Stimulated activated CD8-positive, alpha-beta memory T cell treated with anti-CD3 and anti-CD28 coated beads, Interleukin-4, amount 100 ng/mL, for 1 hour (primary cell): ENCODE data around the gene MFSD11.
A peak's percentile ranks its signal among the peaks of the same experiment; 100 is the strongest.
"Not testable (repeated sequence)": the region's sequence is repeated elsewhere in the genome, so short reads cannot be mapped to it uniquely, and the experiment has no call there.

Experiments used
- DNase-seq, 2 donors: peaks; one replicate each; pipeline ENCODE4 v3.0.0-alpha.2; 2020; ENCODE audit warnings: low read depth in 2 of 2, low spot score in 1 of 2

The MFSD11 gene

DNA sequence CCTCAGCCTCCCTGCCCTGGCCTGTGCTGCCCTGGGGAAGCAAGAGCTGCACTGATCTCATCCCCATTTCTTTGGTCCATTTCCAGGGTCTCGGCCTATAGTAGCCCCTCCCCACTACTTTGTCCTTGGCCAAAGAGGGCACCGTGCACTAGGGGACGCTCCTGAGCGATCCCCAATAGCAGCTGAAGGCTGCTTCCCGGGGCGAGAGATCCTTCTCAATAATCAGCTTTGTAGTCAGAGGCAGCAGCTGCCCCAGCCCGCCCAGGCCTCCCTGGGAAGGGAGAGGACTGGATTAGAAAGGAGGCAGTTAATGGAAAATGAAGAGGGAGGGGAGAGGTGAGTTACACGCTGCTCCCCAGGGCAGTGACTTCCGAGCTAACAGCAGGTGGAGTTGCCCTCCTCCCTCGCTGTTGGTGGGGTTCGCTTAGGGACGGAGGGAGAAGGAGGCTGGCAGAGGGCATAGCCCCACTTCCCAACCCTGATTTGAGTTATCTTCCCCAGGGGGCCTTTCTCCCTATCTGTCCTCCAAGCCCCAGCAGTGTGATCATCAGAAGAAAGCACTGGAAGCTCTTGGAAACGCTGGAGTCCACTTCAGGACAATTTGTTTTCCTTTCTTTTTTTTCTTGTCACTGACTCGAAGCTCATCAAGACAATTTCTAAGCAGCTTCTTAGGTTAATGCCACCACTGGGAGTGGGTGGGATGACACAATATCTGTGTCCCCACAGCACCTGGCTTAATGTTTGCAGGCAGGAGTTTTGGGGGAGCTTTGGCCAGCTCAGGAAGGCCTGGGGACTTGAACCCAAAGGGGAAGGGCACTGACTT is 29.7 kb upstream of the MFSD11 start:
- no peak for DNase-seq

DNA sequence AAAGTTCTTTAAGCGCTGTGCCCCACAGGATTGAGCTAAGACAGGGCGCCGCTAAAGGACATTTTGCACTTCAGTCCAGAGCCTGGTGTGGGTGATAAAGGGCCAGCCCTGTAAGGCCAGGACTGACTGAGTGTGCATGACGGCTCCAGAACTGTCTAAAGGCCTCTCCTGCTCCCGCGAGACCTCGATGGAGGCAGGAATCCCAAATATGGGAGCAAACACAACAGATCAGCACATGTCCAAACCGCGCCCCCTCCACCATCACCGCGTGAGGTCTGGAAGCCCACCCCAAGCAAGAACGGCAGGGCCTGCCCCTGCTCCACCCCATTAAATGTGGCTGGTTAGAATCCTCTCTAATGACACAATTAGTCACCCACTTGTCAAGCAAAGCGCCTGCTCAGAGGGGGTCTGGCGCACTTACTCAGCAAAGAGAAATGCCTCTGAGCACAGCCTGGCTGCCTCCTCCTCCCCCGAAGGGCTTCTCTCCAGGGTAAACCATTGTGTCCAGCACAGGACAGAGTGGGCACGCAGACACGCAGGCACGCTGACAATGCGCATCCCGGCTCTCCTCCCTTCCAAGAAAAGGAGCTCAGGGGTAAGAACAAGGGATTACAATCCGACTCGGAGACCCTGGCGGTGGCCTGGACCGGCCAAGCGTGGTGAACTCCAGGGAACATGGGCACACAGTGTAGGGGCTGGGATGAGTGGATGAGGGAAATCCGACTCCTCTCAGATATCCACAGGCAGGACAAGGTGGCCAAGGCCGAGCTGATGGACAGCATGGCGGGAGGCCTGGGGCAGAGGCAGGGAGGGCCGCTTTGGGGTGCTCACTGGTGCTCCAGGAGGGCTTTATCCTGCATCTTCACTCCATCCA is 28.6 kb upstream of the MFSD11 start:
- DNase-seq = no peak

DNA sequence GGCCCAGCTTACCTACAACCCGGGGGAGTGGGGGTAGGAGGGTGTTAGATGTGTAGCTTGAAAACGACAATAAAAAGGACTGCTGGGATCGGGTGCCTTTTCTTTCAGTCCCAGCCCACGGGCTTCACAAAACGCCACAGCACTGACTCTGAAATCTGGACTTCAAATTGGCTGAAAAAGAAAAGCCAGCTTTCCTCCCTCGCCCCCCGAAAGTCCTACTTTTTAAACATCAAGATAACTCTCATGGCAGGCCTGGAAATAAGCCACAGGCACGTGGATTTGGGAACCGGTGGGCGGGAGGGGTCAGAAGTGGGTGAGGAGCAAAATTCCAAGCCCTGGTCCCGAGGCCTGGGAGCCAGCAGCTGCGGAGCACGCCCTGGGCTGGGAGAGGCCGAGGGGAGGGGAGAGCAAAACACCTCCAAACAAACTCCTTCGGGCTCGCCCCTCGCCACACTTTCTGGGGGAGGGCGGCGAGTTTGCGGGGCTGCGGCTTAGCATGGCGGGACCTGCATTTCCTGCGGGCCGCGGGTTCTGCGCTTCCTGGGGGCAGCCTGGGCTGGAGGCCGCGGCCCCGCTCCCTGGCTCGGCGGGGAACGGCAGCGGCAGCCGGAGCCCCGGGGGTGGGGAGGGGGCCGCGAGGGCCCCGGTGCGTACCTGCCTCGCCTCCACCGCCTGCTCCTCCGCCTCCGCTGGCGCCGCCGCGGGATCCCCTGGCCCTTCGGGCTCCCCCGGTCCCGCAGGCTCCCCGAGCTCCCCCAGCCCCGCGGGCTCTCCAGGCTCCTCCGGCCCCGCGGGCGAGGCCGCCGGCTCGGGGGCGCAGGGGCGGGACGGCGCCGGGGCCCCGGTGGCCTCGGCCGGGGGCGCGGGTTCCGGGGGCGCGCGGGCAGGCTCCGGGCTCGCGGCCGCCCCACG is 27.7 kb upstream of the MFSD11 start:
- DNase-seq = not testable (repeated sequence)

DNA sequence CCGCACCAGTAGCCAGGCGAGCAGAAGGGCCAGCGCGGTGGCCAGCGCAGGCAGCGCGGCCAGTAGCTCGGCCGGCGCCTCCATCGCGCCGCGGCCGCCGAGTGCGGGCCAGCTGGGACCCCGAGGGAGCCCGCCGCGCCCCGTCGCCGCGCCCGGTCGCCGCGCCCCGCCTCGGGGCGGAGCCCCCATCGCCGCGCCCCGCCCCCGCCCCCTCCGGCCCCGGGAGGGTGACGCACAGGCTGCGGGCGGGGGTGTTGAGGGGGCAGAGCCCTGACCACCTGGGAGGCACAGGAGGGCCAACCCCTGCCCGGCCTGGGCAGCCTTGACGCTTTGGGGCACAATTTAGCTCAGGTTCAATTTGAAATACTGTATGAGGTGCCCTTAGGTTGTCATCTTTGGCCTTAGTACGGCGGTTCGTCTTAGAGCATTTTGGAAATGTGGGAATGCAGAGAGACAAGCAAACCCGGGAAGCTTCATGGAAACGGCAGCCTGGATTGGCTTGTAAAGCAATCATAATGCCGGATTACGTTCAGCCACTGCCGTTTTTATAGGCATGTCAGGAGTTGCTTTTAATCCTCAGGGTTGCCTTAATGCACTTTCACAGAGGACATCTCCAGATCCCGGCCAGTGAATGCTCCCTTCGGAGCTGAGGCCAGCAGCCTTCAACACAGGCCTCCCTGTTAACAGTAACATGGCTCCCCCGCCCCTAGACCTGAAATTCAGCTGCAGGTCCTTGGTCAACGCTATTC is 26.9 kb upstream of the MFSD11 start, which contains the start of gene MXRA7:
Gene MXRA7 (minus strand): TSS at position 103 of the 749 bp plus-strand sequence. CDS start 19 bp downstream, at position 84.
- DNase-seq = peak in 1 of 2 donors; percentile 21

DNA sequence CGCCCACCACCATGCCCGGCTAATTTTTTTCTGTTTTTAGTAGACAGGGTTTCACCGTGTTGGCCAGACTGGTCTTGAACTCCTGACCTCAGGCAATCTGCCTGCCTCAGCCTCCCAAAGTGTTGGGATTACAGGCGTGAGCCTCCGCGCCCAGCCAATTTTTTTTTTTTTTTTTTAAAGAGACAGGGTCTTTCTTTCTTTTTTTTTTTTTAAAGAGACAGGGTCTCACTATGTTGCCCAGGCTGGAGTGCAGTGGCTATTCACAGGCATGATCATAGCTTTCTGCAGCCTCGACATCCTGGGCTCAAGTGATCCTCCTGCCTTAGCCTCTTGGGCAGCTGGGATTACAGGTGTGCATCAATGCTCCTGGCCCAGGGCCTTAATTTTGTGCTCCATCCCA is 25.6 kb upstream of the MFSD11 start:
- not testable (repeated sequence) for DNase-seq

DNA sequence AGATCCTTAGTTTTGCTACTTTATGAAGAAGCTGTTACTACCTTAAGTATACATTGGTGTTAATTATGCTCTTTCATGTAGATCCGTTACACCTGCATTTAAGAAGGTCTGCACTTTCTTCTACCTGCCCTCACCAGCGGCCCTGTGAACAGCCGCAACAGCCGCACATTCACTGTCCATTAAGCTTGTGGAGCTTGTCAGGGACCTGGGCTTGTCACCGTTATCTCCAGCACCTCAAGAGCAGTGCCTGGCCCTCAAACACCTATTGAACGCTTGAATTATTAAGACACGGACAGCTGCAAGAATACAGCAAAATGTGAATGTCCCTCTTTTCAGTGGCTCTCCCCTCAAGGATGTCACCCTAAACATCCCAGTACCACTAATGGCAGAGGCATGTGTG is 24.2 kb upstream of the MFSD11 start:
- DNase-seq = no peak

DNA sequence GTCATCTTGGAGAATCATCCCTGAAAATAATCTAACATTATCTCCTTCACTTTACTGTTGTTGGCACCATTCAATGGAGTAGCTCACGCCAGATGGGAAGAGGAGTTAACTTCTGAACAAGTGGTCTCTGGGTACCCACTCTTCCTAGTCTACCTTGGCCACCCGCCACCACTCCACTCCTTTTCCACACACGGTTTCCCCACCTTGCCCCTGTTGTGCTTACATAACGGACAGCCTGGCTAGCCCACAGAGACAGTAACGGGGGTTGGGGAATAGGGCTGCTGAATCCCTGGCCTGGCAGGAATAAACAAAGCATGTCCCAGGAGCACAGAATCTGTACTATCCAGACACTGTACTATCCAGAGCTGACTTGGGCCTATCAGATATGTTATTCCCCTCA is 23.6 kb upstream of the MFSD11 start:
- DNase-seq = no peak

DNA sequence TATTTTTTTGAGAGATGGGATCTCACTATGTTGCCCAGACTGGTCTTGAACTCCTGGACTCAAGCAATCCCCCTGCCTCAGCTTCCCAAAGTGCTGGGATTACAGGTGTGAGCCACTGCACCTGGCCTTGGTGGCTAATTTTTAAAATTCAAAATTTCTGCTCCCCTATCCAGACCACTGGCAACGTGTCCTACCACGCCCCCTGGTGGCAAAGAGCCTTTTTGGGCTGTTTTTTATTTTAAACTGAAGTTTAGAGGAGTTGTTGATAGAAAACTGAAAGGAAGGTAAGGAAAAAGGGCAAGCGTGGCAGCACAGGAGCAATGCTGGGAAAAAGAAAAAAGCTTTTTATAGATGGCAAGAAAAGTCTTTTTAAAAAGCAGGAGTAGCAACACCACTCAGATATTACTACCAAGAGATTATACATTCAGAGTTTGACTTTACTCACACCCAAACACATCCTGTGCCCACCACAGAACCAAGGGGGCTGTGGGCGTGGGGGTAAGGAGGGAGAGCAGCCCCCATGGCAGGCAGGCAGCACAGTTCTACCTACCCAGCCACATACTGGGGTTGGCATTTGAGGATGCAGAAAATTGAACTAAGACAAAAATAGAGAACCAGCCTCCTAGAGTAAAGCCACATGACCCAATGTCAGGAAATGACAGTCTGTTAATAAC is 23.0 kb upstream of the MFSD11 start:
- DNase-seq = peak; percentile 66 to 79

DNA sequence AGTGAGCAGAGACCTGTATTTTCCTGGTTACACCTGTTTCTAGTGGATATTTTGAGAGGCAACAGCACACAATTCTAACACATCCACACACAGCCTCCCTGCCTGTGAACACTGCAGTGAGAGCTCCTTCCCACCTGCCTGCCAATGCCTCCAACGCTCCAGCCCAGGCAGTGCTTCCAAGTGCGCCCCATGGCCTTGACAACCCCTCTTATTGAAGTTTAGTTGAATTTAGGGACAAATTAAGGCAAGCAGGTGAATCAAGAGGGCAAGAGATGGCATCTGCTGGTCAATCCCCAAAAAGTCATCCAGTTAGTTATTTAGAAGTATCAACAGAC is 22.5 kb upstream of the MFSD11 start:
- no peak for DNase-seq

DNA sequence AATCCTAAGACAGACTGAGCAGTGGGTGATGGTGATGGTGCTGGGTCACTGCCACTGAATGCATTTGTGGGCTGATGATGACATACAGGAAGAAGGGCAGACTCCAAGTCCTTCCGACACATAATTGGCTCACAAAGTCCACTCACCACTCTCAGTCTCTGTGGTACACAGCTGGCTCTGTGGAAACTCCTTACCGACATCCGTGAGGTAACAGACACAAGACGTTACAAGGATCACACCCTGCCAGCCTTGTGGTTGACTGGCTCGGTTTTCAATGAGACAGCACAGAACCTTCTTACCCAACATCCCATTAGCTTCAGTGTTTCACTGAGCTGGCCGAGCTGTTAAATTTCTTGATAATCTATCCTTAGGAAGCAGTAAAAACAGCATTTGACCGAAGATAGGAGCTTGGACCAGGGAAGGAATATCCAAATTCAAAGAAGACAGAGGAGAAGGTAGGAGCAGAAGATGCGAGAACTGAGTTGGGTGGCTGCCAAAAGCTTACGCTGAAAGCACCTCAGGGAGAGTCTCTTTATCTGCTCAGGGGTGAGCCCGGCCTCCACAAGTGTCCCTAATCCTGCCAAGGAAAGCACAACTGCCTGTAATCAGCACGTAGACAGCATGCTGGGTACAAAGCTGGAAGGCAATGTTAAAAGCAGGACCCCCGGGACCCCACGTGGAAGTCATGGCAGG is 21.6 kb upstream of the MFSD11 start:
- DNase-seq = peak in 1 of 2 donors; percentile 52

DNA sequence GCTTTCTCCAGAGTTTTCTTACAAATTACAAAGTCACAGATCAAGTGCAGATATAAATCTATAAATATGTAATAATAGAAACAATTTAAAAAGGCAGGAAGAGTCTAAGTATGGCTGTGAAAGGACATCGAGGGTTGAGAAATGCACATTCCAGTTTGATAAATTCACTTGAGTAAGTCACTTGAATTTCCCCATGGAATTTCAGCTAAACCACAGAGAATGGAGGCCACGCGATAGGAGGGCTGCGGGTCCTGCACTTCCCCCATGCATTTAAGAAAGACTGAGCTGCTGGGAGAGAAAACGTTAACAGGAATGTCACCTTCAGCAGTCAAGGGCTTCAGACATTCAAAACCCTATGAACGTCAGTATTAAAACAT is 21.1 kb upstream of the MFSD11 start:
- DNase-seq = no peak

DNA sequence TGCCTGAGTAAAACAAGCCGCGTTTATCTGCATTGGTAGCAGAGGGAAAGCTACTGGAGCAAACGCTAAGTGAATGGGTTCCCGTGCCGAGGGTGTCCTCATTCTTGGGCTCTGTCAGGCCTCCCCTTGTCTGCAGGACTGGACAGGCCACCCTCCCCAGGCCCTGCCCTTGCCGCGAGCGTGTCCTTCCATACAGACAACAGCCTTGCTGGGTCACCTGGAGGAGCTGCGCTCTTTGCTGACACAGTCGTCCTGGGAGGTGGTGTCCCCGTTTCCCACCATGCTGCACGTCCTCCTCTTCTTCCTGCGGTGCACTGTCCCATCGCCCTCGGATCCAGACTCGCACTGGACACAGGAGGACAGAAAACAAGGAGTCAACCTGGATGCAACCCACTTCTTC is 19.4 kb upstream of the MFSD11 start:
- no peak for DNase-seq

DNA sequence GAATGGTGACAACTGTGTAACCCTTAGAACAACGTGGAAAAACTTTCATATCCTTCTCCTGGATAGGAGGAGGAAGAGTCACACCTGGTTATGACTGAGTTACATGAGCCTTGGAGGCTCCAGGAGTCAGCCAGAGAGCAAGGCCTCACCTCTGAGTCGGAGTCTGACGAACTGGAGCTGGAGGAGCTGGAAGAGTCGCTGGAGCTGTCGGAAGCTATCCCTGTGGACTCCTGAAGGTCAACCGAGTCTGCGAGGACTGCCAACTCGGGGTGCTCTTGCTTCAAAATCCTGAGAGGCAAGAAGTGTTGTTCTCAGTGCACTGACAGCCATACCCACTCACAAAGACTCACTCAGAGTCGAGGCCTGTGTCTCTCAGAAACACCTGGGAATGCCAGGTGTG is 17.7 kb upstream of the MFSD11 start:
- DNase-seq = no peak

DNA sequence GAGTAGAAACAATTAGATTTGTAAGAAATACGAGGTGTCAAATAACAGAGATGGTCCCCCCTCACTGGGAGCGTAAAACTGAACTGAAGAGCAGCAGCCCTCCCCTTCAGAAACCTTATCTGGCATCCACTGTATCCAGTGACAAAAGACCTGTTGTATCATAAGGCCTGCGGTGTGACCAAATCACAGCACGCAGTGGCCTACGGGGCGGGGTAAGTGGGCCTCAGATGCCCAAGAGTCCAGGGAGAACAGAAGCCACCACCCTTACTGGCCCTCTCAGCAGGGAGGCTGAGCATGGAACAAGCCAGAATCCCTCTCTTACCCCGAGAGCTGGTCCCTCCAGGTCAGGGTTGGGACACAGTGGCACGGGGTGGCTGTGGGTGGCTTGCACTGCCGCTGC is 17.0 kb upstream of the MFSD11 start:
- no peak for DNase-seq

DNA sequence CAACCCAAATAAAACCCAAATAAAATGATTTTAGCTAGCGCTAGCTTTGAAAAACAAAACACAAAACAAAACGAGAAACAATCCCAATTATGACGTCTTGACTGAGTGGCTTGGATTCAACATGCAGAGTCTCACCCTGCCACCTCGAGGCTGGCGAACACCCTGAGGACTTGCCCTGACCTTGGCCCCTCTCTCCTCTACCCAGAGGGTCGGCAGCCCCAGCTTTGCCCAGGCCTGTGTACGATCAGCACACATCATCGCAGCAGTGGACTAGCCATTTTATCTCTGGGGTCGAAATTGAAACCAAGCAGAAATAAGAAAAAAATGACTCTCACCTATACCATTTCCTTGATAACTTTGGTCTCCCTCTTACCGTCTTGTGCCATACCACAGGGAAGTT is 16.5 kb upstream of the MFSD11 start:
- DNase-seq = no peak

DNA sequence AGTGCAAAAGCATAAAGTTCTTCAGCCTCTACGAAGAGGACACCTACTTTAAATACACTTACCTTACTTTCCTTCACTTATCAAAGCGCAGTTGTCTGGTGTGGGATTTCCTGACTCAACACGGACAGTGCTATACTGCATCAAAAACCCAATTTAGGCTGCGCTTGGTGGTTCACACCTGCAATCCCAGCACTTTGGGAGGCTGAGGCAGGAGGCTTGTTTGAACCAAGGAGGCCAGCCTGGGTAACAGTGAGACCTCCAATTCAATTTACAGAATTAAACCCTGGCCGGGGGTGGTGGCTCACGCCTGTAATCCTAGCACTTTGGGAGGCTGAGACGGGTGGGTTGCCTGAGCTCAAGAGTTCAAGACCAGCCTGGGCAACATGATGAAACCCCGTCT is 15.6 kb upstream of the MFSD11 start:
- no peak for DNase-seq

DNA sequence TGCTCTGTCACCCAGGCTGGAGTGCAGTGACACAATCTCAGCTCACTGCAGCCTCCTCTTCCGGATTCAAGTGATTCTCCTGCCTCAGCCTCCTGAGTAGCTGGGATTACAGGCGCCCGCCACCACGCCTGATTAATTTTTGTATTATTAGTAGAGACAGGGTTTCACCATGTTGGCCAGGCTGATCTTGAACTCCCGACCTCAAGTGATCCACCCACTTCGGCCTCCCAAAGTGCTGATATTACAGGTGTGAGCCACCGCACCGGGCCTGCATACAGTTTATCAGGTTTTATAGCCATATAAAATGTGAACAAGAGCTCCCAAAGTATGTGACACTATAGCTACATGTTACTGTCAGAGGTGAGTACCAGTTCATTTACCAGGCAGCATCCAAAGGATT is 14.9 kb upstream of the MFSD11 start:
- DNase-seq = not testable (repeated sequence)

DNA sequence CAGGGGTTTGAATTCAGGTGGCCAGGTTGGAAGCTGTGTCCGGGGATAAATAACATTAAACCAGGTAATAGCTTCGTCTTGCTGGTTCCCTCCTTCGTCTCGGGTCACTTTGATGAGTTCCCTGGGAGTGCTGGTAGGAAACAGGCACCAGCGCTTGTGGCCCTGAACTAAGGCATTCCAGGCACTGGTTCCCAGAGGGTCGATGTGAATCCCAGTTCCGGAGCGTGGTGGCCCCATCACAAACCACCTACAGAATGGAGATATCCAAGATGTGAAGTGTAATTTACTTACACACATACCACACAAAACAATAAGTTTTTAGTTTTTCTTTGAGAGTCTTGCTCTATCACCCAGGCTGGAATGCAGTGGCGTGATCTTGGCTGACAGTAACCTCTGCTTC is 14.1 kb upstream of the MFSD11 start:
- no peak for DNase-seq

DNA sequence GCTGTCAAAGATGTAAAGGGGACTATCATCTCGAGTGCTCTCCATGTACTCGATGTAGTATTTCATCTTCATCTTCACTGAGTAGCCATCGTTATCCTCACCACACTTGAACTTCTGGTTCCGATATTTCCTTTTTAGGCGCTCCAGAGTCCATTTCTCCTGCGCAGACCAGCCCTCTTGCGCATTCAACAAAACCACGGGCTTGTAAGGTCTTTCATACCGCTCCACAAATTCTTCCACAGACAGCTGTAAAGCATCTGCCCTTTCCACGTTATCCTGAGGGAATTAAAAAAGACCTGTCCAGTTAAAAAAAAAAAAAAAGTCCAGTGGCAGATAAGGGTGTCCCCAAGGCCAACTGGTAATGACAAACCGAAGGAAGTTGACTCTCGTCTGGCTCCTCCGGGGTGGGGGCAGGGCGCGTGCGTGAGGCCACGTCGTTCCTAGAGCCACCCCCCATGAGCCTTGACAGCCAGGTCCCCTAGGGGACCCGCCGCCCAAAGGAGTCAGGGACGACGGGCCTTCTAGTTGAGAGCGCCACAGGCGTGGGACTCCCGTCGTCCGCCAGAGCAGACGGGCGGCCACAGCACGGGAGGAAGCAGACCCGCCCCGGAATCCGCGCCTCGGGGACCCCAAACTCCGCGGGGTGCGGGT is 12.2 kb upstream of the MFSD11 start:
- DNase-seq = peak in 1 of 2 donors; percentile 49
